GM21717 (cell line): ENCODE results near the gene HIP1R.

ENCODE experiments used
- ATAC-seq: cut with Tn5 transposase; IDR thresholded peaks from one replicate; pipeline ENCODE4 v1.9.1; 2021; ENCODE audit warnings: mild to moderate bottlenecking, moderate library complexity; ENCODE audit not compliant: unreplicated experiment

The HIP1R gene

GRCh38 chr12:122846622-122847515 lies 11.6 kb downstream of the HIP1R start:
- no peak for ATAC-seq

GRCh38 chr12:122847516-122847836 lies 12.2 kb downstream of the HIP1R start:
- ATAC-seq = no peak

GRCh38 chr12:122847921-122848421 lies 12.7 kb downstream of the HIP1R start:
- ATAC-seq = no peak

GRCh38 chr12:122848471-122849351 lies 13.5 kb downstream of the HIP1R start:
- ATAC-seq = no peak

GRCh38 chr12:122849352-122850047 lies 14.2 kb downstream of the HIP1R start:
- no peak for ATAC-seq

GRCh38 chr12:122850048-122850445 lies 14.8 kb downstream of the HIP1R start:
- ATAC-seq = no peak

GRCh38 chr12:122850695-122851350 lies 15.6 kb downstream of the HIP1R start:
- no peak for ATAC-seq

GRCh38 chr12:122851820-122852219 lies 16.6 kb downstream of the HIP1R start:
- ATAC-seq = no peak

GRCh38 chr12:122852336-122853275 lies 17.3 kb downstream of the HIP1R start:
- no peak for ATAC-seq

- ATAC-seq = no peak
These were observed 18.5 kb downstream of the HIP1R start for GRCh38 chr12:122853582-122854245.

GRCh38 chr12:122854554-122854953 lies 19.3 kb downstream of the HIP1R start:
- no peak for ATAC-seq

- no peak for ATAC-seq
These were observed 20.0 kb downstream of the HIP1R start for GRCh38 chr12:122855071-122855829.

GRCh38 chr12:122855928-122856831 lies 20.9 kb downstream of the HIP1R start:
- no peak for ATAC-seq

GRCh38 chr12:122856999-122857671 lies 21.9 kb downstream of the HIP1R start:
- ATAC-seq = no peak

GRCh38 chr12:122858171-122858570 lies 22.9 kb downstream of the HIP1R start:
- no peak for ATAC-seq

- ATAC-seq = no peak
These were observed 23.5 kb downstream of the HIP1R start for GRCh38 chr12:122858591-122859302.
